Colonic mucosa (tissue), 4 donors: ENCODE data around the gene PRDM10. TPM values are rescaled to one million over a fixed set of nuclear protein-coding genes. Genes with fewer than 3 reads are reported as not detected.

Experiments
- DNase-seq: peaks from one replicate; pipeline ENCODE4 v3.0.0-alpha.2; 2020
- H3K27ac ChIP-seq: fragments of 200-600 bp; one replicate; pipeline ENCODE4 v1.8.0; 2021
- H3K27me3 ChIP-seq: fragments of 200-600 bp; one replicate; pipeline ENCODE4 v1.8.0; 2021
- H3K36me3 ChIP-seq: fragments of 200-600 bp; one replicate; pipeline ENCODE4 v1.8.0; 2021
- H3K4me1 ChIP-seq: fragments of 200-600 bp; one replicate; pipeline ENCODE4 v1.8.0; 2021; ENCODE audit warnings: mild to moderate bottlenecking
- H3K4me3 ChIP-seq: fragments of 200-600 bp; one replicate; pipeline ENCODE4 v1.8.0; 2021
- H3K9ac ChIP-seq, 2 donors: one replicate each; pipeline ENCODE4 v1.7.0; 2013; ENCODE audit warnings: control low read depth in 2 of 2, low read depth in 2 of 2, low read length in 2 of 2
- H3K9me3 ChIP-seq: fragments of 200-600 bp; one replicate; pipeline ENCODE4 v1.8.0; 2021
- CTCF ChIP-seq: fragments of 200-600 bp; IDR thresholded peaks from one replicate; pipeline ENCODE4 v1.8.0; 2022; ENCODE audit warnings: antibody characterized with exemption, mild to moderate bottlenecking
- intact Hi-C: fragments of 100-400 bp; cut with DNase I; formaldehyde crosslinking; loops from one replicate; pipeline ENCODE4 v1.14.1; 2022
- total RNA-seq, 2 donors: library from RNA; stranded (reverse); fragmentation: NEBNext Ultra II Directional in 1 of 2; extraction: Animal tissue kit (Norgen Biotek cat#: 25700) in 1 of 2; gene quantifications; one replicate each; pipeline ENCODE4 v1.2.1, GENCODE V29; 2021
- donor health status: healthy.
- donor health status: DM: no; HTN: no; CAD: no.
- donor health status: DM: no; HTN: no; CAD: no.

PRDM10 gene
- total RNA-seq, 2 donors from 2014 or later: 11.0 to 18.3 TPM

- Histone ChIP-seq H3K4me1 (no peaks in the 10 kb centered on the region), H3K9ac (peak within 1 kb of the TSS; percentile 84 to 87), H3K9me3 (no peaks in the 10 kb centered on the region), H3K4me3 (peak within 1 kb of the TSS; percentile 95), H3K27ac (peak within 1 kb of the TSS; percentile 72), H3K27me3 (no peaks in the 10 kb centered on the region), H3K36me3 (peaks cover 7% of the 10 kb centered on the region)
- DNase-seq: peak; percentile 93
- no peak for TF ChIP-seq CTCF
- intact Hi-C loops: no loop called here
Measured at GRCh38 chr11:129895126-129896041, 107.3 kb downstream of the PRDM10 start, which contains the start of gene NFRKB. Gene NFRKB (minus strand): TSS chr11:129895578. CDS start chr11:129892849, 2,729 bp downstream.

DNA sequence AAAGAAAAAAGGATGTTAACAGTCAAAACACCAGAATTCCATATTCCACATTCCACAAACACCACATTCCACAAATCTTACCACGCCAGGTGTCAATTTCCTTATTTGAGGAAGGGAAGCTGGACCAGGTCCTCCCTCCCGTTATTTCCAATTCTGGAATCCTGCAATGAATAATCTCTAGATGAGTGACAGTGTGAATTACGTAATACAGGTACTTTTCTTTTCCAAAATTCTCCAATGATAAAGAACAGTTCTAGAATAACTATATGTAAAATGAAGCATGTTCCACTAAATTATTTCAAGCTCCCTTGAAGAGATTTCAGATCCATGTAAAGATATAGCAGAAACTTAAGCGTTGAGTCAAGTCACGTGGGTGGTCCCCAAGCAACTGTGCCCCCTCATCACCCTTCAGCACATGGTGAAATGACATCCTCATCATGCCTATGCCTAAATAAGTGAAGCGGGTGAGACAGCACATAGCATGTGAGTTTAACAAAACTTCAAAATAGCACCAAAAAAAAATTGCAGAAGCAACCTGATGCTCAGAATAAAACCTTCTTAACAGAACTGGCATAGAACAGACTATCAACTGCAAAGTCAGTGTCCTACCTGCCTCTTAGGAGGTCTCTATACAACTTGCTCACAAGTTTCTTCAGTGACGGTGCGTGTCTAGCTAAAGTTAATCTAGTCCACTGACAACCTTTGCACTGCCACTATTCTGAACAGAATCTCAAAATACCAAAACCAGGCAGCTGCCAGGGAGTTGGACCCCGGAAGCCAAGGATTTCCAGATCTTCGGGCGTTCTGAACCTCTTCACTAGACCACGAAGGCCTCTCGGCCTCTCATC is 108.1 kb downstream of the PRDM10 start:
- Histone ChIP-seq H3K4me1 (no peaks in the 10 kb centered on the region), H3K27ac (peak overlapping the region; percentile 72), H3K27me3 (no peaks in the 10 kb centered on the region), H3K4me3 (peak overlapping the region; percentile 95), H3K9ac (peak overlapping the region; percentile 80 to 87), H3K36me3 (peaks cover 7% of the 10 kb centered on the region), H3K9me3 (no peaks in the 10 kb centered on the region)
- TF ChIP-seq CTCF: no peak
- DNase-seq: no peak
- intact Hi-C loops: no loop called here

DNA sequence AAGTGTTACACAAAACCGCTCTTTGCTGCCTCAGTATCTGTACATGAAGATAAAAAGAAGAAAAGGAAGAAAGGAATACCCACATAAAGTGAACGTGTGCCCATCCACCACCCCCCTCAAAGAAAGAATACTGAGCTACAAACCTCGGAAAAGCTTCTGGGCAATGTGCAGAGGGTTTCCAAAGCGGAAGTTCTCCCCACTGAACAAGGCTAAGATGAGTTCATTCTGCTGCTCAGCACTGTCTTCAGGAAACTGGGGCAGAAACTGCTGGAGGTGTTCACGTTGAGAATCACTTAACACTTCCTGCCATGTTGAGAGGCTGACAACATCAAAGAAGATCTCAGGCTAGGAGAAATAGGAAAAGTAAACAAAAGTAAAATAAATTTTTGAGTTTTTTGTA is 114.2 kb downstream of the PRDM10 start:
- TF ChIP-seq CTCF: no peak
- Histone ChIP-seq H3K27me3 (no peaks in the 10 kb centered on the region), H3K4me1 (no peaks in the 10 kb centered on the region), H3K36me3 (peaks cover 24% of the 10 kb centered on the region), H3K9me3 (no peaks in the 10 kb centered on the region), H3K4me3 (no peak overlapping the region), H3K9ac (no peak overlapping the region), H3K27ac (no peak overlapping the region)
- intact Hi-C loops: no loop called here
- no peak for DNase-seq

DNA sequence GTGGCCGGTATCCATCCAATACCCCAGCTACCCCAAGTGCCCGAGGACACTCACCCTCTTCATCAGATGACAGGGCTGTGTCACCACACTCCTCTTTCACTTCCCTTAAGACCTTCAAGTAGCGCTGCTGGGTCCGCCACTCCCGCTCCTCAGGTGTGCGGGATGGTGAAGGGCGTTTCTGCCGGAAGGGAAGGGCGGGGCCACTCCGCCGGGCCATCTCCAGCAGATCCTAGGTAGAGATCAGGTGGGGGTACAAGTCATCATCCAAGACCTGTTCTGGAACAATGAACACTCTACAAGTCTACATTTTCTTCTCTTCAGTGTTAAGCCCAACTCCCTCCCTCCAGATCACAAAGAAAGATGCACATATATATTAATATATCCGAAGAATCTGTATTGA is 117.3 kb downstream of the PRDM10 start:
- Histone ChIP-seq H3K4me3 (no peak overlapping the region), H3K27me3 (no peaks in the 10 kb centered on the region), H3K9me3 (no peaks in the 10 kb centered on the region), H3K27ac (no peak overlapping the region), H3K4me1 (no peaks in the 10 kb centered on the region), H3K9ac (no peak overlapping the region), H3K36me3 (peaks cover 17% of the 10 kb centered on the region)
- no peak for TF ChIP-seq CTCF
- intact Hi-C loops: no loop called here
- DNase-seq: no peak

DNA sequence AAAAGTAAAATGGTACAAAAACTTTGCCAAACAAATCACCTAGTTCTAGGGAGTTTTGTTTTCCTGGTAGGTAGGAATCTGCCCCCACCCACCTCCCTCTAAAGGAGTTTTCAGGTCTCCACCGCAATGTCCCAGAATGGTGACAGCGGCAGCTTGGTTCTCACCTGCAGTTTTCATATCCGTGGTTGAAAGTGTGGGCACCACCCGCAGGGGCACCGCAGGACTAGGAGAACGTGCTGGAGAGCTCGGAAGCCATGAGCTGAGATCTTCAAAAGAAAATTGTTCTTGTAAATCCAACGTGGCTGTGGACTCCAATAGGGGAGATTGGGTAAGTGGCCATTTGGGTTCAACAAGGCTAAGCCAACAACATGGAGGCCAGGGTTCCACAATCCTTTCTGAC is 118.1 kb downstream of the PRDM10 start:
- no peak for DNase-seq

More for the DNA sequence above, 118.1 kb downstream of the PRDM10 start:
- H3K4me1 ChIP-seq: no peaks in the 10 kb centered on the region
- no peaks in the 10 kb centered on the region for H3K9me3 ChIP-seq
- no peak overlapping the region for H3K9ac ChIP-seq
- no peak overlapping the region for H3K4me3 ChIP-seq
- H3K36me3 ChIP-seq: peaks cover 17% of the 10 kb centered on the region
- no peak for TF ChIP-seq CTCF
- H3K27ac ChIP-seq: no peak overlapping the region
- intact Hi-C loops: no loop called here
- no peaks in the 10 kb centered on the region for H3K27me3 ChIP-seq
